ENCODE data around the gene CMTM8.

DNA sequence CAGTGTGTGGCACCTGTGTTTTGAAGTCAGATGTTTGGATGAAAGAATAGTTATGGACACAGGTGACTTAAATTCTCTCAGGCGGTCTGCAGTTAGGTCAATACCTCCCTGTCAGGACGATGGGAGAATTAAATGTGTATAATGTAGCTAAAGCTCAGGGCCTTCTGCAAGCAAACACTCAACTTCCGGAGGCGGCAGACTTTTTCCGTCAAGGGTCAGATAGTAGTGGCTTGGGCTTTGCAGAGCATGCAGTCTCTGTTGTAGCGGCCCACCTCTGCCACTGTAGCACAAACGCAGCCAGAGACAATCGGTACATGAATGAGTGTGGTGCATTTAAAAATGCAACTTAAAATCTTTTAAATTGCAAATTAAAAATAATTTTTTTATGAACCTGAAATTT, 47.4 kb downstream of the CMTM8 start:
- TF ChIP-seq CTCF (IDR thresholded peaks at IDR 0.05; ENCODE audit: low read depth, low read length), result no peak
- no peak for TF ChIP-seq POLR2A (IDR thresholded peaks at IDR 0.05; ENCODE audit: extremely low read depth, insufficient read length)
- TF ChIP-seq, protein P1, sequence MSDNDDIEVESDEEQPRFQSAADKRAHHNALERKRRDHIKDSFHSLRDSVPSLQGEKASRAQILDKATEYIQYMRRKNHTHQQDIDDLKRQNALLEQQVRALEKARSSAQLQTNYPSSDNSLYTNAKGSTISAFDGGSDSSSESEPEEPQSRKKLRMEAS (IDR thresholded peaks at IDR 0.05; ENCODE audit: low read depth, low read length), result no peak

Measured in NB4 (cell line).